Thyroid gland (tissue), 4 donors: ENCODE results near the gene AMY2B.

ENCODE experiments used
- POLR2A ChIP-seq, 2 donors: fragments of 450-650 bp; IDR thresholded peaks; one replicate each; pipeline ENCODE4 v1.6.1; 2017; ENCODE audit warnings: antibody characterized with exemption in 2 of 2, mild to moderate bottlenecking in 2 of 2, moderate library complexity in 1 of 2
- TF ChIP-seq, protein P1 (sequence below), 6 experiments: fragments of 200-600 bp in 3 of 6; fragments of 450-650 bp in 3 of 6; sonication (generic) in 3 of 6; IDR thresholded peaks; one replicate each; pipeline ENCODE4 v1.5.1; 2016 to 2019; ENCODE audit warnings: antibody characterized with exemption in 6 of 6, mild to moderate bottlenecking in 2 of 6, inconsistent platforms in 1 of 6, moderate library complexity in 1 of 6

DNA sequence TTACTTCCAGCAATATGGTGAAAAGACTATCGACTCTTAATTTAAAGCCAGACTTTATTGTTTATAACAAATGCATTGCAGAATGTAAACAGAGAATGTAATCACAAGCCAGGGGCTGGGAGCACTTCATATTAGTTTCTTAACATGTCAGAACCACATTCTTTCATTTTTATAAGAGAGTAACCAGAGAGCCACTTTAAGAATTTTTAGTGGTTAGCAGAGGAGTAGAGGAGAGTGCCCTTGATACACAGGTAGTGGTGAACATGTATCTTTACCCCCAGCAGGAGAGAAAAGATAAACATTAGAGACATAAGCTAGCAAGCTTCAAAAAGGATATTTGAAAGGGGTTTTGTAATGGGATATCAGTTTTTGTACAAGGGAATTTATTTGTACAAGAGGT lies 11.1 kb downstream of the AMY2B start:
- no peak for TF ChIP-seq POLR2A (IDR thresholded peaks at IDR 0.05)
- TF ChIP-seq, protein P1, sequence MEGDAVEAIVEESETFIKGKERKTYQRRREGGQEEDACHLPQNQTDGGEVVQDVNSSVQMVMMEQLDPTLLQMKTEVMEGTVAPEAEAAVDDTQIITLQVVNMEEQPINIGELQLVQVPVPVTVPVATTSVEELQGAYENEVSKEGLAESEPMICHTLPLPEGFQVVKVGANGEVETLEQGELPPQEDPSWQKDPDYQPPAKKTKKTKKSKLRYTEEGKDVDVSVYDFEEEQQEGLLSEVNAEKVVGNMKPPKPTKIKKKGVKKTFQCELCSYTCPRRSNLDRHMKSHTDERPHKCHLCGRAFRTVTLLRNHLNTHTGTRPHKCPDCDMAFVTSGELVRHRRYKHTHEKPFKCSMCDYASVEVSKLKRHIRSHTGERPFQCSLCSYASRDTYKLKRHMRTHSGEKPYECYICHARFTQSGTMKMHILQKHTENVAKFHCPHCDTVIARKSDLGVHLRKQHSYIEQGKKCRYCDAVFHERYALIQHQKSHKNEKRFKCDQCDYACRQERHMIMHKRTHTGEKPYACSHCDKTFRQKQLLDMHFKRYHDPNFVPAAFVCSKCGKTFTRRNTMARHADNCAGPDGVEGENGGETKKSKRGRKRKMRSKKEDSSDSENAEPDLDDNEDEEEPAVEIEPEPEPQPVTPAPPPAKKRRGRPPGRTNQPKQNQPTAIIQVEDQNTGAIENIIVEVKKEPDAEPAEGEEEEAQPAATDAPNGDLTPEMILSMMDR (IDR thresholded peaks at IDR 0.05), result no peak
